DOHH2 (cell line): ENCODE results near the gene EHBP1L1.

Source experiments
- EZH2phosphoT487 ChIP-seq: fragments of 200-600 bp; sonication (generic); IDR thresholded peaks from 2 replicates; pipeline ENCODE4 v1.6.1; 2017; ENCODE audit warnings: borderline replicate concordance, mild to moderate bottlenecking, antibody characterized with exemption, low read length, moderate library complexity, mixed read lengths
- TF ChIP-seq, protein P1 (sequence below): fragments of 200-600 bp; sonication (generic); IDR thresholded peaks from one replicate; pipeline ENCODE4 v1.5.1; 2014; ENCODE audit warnings: antibody characterized with exemption, mild to moderate bottlenecking, low read depth, low read length; ENCODE audit not compliant: poor library complexity, severe bottlenecking

DNA sequence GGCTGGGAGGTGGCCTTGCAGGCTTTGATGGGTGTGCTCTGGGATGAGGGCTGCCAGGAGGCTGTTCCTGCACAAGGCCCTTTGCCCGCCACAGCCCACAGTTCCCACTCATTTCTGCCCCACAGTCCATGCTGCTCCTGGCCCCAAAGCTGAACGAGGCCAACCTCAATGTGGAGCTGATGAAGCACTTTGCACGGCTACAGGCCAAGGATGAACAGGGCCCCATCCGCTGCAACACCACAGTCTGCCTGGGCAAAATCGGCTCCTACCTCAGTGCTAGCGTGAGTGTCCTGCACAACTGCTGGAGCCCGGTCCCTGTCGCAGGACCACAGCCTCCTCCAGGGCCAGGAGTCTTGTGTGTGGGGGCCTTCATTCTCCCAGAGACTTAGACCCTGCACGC lies 40.8 kb upstream of the EHBP1L1 start:
- TF ChIP-seq, protein P1, sequence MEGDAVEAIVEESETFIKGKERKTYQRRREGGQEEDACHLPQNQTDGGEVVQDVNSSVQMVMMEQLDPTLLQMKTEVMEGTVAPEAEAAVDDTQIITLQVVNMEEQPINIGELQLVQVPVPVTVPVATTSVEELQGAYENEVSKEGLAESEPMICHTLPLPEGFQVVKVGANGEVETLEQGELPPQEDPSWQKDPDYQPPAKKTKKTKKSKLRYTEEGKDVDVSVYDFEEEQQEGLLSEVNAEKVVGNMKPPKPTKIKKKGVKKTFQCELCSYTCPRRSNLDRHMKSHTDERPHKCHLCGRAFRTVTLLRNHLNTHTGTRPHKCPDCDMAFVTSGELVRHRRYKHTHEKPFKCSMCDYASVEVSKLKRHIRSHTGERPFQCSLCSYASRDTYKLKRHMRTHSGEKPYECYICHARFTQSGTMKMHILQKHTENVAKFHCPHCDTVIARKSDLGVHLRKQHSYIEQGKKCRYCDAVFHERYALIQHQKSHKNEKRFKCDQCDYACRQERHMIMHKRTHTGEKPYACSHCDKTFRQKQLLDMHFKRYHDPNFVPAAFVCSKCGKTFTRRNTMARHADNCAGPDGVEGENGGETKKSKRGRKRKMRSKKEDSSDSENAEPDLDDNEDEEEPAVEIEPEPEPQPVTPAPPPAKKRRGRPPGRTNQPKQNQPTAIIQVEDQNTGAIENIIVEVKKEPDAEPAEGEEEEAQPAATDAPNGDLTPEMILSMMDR, result no peak
- no peak for TF ChIP-seq EZH2phosphoT487
